ENCODE results near the gene PTPN11.

The PTPN11 gene

GRCh38 chr12:112418273-112418607, 507 bp upstream of the PTPN11 start:
- Histone ChIP-seq H3K9me3 (ENCODE audit: insufficient read depth, low read length, severe bottlenecking) (no peaks in the 10 kb centered on the region), H3K79me2 (ENCODE audit: insufficient read depth, low read length) (peaks cover 56% of the 10 kb centered on the region), H3K4me3 (ENCODE audit: low read depth in 1 of 2, low read length in 2 of 2) (peak overlapping the region; percentile 97), H3K27ac (ENCODE audit: low read length) (peak overlapping the region; percentile 89), H3K4me2 (ENCODE audit: insufficient read depth, low read length) (peak overlapping the region; percentile 84), H3K27me3 (ENCODE audit: insufficient read depth, low read length, poor library complexity) (no peaks in the 10 kb centered on the region), H3K9ac (ENCODE audit: low read depth, low read length) (peak overlapping the region; percentile 68), H3K4me1 (ENCODE audit: insufficient read depth, low read length) (peaks cover 39% of the 10 kb centered on the region), H2AFZ (ENCODE audit: low read depth, low read length) (peak overlapping the region; percentile 98), H4K20me1 (ENCODE audit: insufficient read depth, low read length) (peaks cover 30% of the 10 kb centered on the region; the same call in 1 of the 2 replicates), H3K36me3 (ENCODE audit: insufficient read depth, low read length) (peaks cover 10% of the 10 kb centered on the region)
- no peak for TF ChIP-seq EZH2 (IDR thresholded peaks at IDR 0.05; ENCODE audit: borderline replicate concordance, low read depth, low read length, severe bottlenecking)
- TF ChIP-seq, protein P1, sequence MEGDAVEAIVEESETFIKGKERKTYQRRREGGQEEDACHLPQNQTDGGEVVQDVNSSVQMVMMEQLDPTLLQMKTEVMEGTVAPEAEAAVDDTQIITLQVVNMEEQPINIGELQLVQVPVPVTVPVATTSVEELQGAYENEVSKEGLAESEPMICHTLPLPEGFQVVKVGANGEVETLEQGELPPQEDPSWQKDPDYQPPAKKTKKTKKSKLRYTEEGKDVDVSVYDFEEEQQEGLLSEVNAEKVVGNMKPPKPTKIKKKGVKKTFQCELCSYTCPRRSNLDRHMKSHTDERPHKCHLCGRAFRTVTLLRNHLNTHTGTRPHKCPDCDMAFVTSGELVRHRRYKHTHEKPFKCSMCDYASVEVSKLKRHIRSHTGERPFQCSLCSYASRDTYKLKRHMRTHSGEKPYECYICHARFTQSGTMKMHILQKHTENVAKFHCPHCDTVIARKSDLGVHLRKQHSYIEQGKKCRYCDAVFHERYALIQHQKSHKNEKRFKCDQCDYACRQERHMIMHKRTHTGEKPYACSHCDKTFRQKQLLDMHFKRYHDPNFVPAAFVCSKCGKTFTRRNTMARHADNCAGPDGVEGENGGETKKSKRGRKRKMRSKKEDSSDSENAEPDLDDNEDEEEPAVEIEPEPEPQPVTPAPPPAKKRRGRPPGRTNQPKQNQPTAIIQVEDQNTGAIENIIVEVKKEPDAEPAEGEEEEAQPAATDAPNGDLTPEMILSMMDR (IDR thresholded peaks at IDR 0.05; ENCODE audit: borderline replicate concordance, extremely low read depth, low read length, poor library complexity, severe bottlenecking): no peak
- DNase-seq (peak; percentile 24), ATAC-seq (ENCODE audit: insufficient read depth, low read depth) (no peak)

- Histone ChIP-seq H3K27me3 (ENCODE audit: insufficient read depth, low read length, poor library complexity) (no peaks in the 10 kb centered on the region), H4K20me1 (ENCODE audit: insufficient read depth, low read length) (peaks cover 38% of the 10 kb centered on the region; the same call in 1 of the 2 replicates), H3K4me2 (ENCODE audit: insufficient read depth, low read length) (peak overlapping the region; percentile 84), H3K27ac (ENCODE audit: low read length) (peak overlapping the region; percentile 89), H3K9me3 (ENCODE audit: insufficient read depth, low read length, severe bottlenecking) (no peaks in the 10 kb centered on the region), H3K36me3 (ENCODE audit: insufficient read depth, low read length) (peaks cover 10% of the 10 kb centered on the region), H3K4me3 (ENCODE audit: low read depth in 1 of 2, low read length in 2 of 2) (peak overlapping the region; percentile 97), H2AFZ (ENCODE audit: low read depth, low read length) (peak overlapping the region; percentile 98), H3K9ac (ENCODE audit: low read depth, low read length) (peak overlapping the region; percentile 68), H3K4me1 (ENCODE audit: insufficient read depth, low read length) (peaks cover 42% of the 10 kb centered on the region), H3K79me2 (ENCODE audit: insufficient read depth, low read length) (peaks cover 69% of the 10 kb centered on the region)
- TF ChIP-seq, protein P1 (IDR thresholded peaks at IDR 0.05; ENCODE audit: borderline replicate concordance, extremely low read depth, low read length, poor library complexity, severe bottlenecking): no peak
- no peak for TF ChIP-seq EZH2 (IDR thresholded peaks at IDR 0.05; ENCODE audit: borderline replicate concordance, low read depth, low read length, severe bottlenecking)
- DNase-seq (no peak), ATAC-seq (ENCODE audit: insufficient read depth, low read depth) (peak; percentile 65)
These were observed 768 bp downstream of the PTPN11 start for GRCh38 chr12:112419297-112420133.

DNA sequence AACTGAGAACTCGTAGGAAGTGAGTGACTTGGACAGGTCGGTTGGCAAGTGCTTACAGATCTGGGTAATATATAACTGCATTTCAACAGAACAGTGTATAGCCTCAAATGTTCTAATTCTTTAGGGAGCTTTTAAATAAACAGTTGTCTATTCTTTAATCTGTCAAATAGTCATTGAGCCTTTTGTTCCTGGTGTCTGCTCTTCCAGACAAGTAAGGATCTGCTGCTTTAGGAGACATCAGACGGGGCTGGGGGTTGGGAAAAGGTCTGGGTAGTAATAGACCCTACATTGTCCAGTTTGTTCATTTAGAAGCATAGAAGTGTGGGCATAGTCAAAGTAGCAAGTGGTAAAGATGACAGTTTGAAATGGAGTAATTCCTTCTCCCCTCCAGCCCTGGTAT, 2.0 kb downstream of the PTPN11 start:
- no peaks in the 10 kb centered on the region for H3K27me3 ChIP-seq (ENCODE audit: insufficient read depth, low read length, poor library complexity)
- H3K27ac ChIP-seq (ENCODE audit: low read length): no peak overlapping the region
- TF ChIP-seq EZH2 (IDR thresholded peaks at IDR 0.05; ENCODE audit: borderline replicate concordance, low read depth, low read length, severe bottlenecking): no peak
- TF ChIP-seq, protein P1 (IDR thresholded peaks at IDR 0.05; ENCODE audit: borderline replicate concordance, extremely low read depth, low read length, poor library complexity, severe bottlenecking): no peak
- H3K9me3 ChIP-seq (ENCODE audit: insufficient read depth, low read length, severe bottlenecking): no peaks in the 10 kb centered on the region
- peaks cover 42% of the 10 kb centered on the region for H3K4me1 ChIP-seq (ENCODE audit: insufficient read depth, low read length)
- peak overlapping the region; percentile 84; the same call in 1 of the 2 replicates for H3K4me2 ChIP-seq (ENCODE audit: insufficient read depth, low read length)
- H4K20me1 ChIP-seq (ENCODE audit: insufficient read depth, low read length): peaks cover 44% of the 10 kb centered on the region; the same call in 1 of the 2 replicates
- peak overlapping the region; percentile 68; the same call in 1 of the 2 replicates for H3K9ac ChIP-seq (ENCODE audit: low read depth, low read length)
- no peak overlapping the region for H2AFZ ChIP-seq (ENCODE audit: low read depth, low read length)
- DNase-seq (no peak), ATAC-seq (ENCODE audit: insufficient read depth, low read depth) (no peak)
- peaks cover 10% of the 10 kb centered on the region for H3K36me3 ChIP-seq (ENCODE audit: insufficient read depth, low read length)
- H3K79me2 ChIP-seq (ENCODE audit: insufficient read depth, low read length): peaks cover 81% of the 10 kb centered on the region
- peak overlapping the region in 1 of 2 experiments; percentile 14; a peak in 1 of 4 replicates for H3K4me3 ChIP-seq (ENCODE audit: low read depth in 1 of 2, low read length in 2 of 2)

All from DND-41 (cell line).